Measurements from ENCODE around the gene SPRYD4. TPM values are rescaled to one million over a fixed set of nuclear protein-coding genes. Genes with fewer than 3 reads are reported as not detected.

Gene SPRYD4
- total and polyA plus RNA-seq, 5 donors from 2014 or later = 0.64 to 5.3 (median 1.5) TPM

- ATAC-seq (ENCODE audit: low read depth in 2 of 2) (no peak), DNase-seq (no peak)
- no peaks in the 10 kb centered on the region for H3K9me3 ChIP-seq (ENCODE audit: control insufficient read depth in 2 of 2, low read length in 2 of 2)
- no peaks in the 10 kb centered on the region for H3K27me3 ChIP-seq (ENCODE audit: control insufficient read depth, insufficient read depth, low read length)
- Mint-ChIP-seq H3K27ac (no peak overlapping the region), H3K4me3 (no peak overlapping the region), H3K36me3 (no peaks in the 10 kb centered on the region), H3K27me3 (peaks cover 14% of the 10 kb centered on the region), H3K4me1 (peaks cover 0 to 3% (median 0%) of the 10 kb centered on the region in 4 donors), H3K9me3 (no peaks in the 10 kb centered on the region)
- H3K27ac ChIP-seq (ENCODE audit: insufficient read depth, low read length, poor library complexity, severe bottlenecking) = no peak overlapping the region
- no peaks in the 10 kb centered on the region for H3K4me1 ChIP-seq (ENCODE audit: control insufficient read depth, insufficient read depth, low read length, poor library complexity, severe bottlenecking)
- H3K4me3 ChIP-seq (ENCODE audit: low read depth, low read length) = no peak overlapping the region
- no peaks in the 10 kb centered on the region for H3K36me3 ChIP-seq (ENCODE audit: control insufficient read depth, insufficient read depth, low read length)
Measured at GRCh38 chr12:56457817-56458216, 10.6 kb upstream of the SPRYD4 start.

GRCh38 chr12:56461235-56462159, 6.9 kb upstream of the SPRYD4 start:
- Mint-ChIP-seq H3K9me3 (no peaks in the 10 kb centered on the region), H3K36me3 (no peaks in the 10 kb centered on the region), H3K4me3 (no peak overlapping the region), H3K27me3 (peaks cover 10% of the 10 kb centered on the region), H3K27ac (no peak overlapping the region), H3K4me1 (peaks cover 0 to 9% (median 3%) of the 10 kb centered on the region in 4 donors)
- H3K36me3 ChIP-seq (ENCODE audit: control insufficient read depth, insufficient read depth, low read length) = no peaks in the 10 kb centered on the region
- no peak overlapping the region for H3K4me3 ChIP-seq (ENCODE audit: low read depth, low read length)
- no peak overlapping the region for H3K27ac ChIP-seq (ENCODE audit: insufficient read depth, low read length, poor library complexity, severe bottlenecking)
- no peaks in the 10 kb centered on the region for H3K27me3 ChIP-seq (ENCODE audit: control insufficient read depth, insufficient read depth, low read length)
- no peaks in the 10 kb centered on the region for H3K4me1 ChIP-seq (ENCODE audit: control insufficient read depth, insufficient read depth, low read length, poor library complexity, severe bottlenecking)
- DNase-seq (no peak), ATAC-seq (ENCODE audit: low read depth in 2 of 2) (no peak)
- H3K9me3 ChIP-seq (ENCODE audit: control insufficient read depth in 2 of 2, low read length in 2 of 2) = no peaks in the 10 kb centered on the region

- Mint-ChIP-seq H3K27ac (no peak overlapping the region), H3K4me1 (peaks cover 0 to 9% (median 4%) of the 10 kb centered on the region in 4 donors), H3K9me3 (no peaks in the 10 kb centered on the region), H3K27me3 (peaks cover 10% of the 10 kb centered on the region), H3K36me3 (no peaks in the 10 kb centered on the region), H3K4me3 (no peak overlapping the region)
- peaks cover under 1% of the 10 kb centered on the region for H3K4me1 ChIP-seq (ENCODE audit: control insufficient read depth, insufficient read depth, low read length, poor library complexity, severe bottlenecking)
- no peak overlapping the region for H3K27ac ChIP-seq (ENCODE audit: insufficient read depth, low read length, poor library complexity, severe bottlenecking)
- no peak for DNase-seq
- no peaks in the 10 kb centered on the region for H3K36me3 ChIP-seq (ENCODE audit: control insufficient read depth, insufficient read depth, low read length)
- no peaks in the 10 kb centered on the region for H3K27me3 ChIP-seq (ENCODE audit: control insufficient read depth, insufficient read depth, low read length)
- no peaks in the 10 kb centered on the region for H3K9me3 ChIP-seq (ENCODE audit: control insufficient read depth in 2 of 2, low read length in 2 of 2)
- no peak overlapping the region for H3K4me3 ChIP-seq (ENCODE audit: low read depth, low read length)
- no peak for ATAC-seq (ENCODE audit: low read depth in 2 of 2)
Measured at GRCh38 chr12:56462565-56462964, 5.8 kb upstream of the SPRYD4 start.

GRCh38 chr12:56469007-56469930, 891 bp downstream of the SPRYD4 start:
- peaks cover 11 to 43% (median 25%) of the 10 kb centered on the region in 4 donors for H3K4me1 Mint-ChIP-seq
- Histone ChIP-seq H3K4me3 (ENCODE audit: low read depth, low read length) (peak overlapping the region; percentile 100), H3K4me1 (ENCODE audit: control insufficient read depth, insufficient read depth, low read length, poor library complexity, severe bottlenecking) (peaks cover 28% of the 10 kb centered on the region), H3K27ac (ENCODE audit: insufficient read depth, low read length, poor library complexity, severe bottlenecking) (peak overlapping the region; percentile 95), H3K9me3 (ENCODE audit: control insufficient read depth in 2 of 2, low read length in 2 of 2) (no peaks in the 10 kb centered on the region), H3K27me3 (ENCODE audit: control insufficient read depth, insufficient read depth, low read length) (no peaks in the 10 kb centered on the region), H3K36me3 (ENCODE audit: control insufficient read depth, insufficient read depth, low read length) (peaks cover 4% of the 10 kb centered on the region)
- DNase-seq (no peak), ATAC-seq (ENCODE audit: low read depth in 2 of 2) (no peak)
- peak overlapping the region; percentile 95 to 99 (median 97) for H3K4me3 Mint-ChIP-seq
- peak overlapping the region; percentile 98 to 99 (median 99) for H3K27ac Mint-ChIP-seq
- H3K36me3 Mint-ChIP-seq = peaks cover 8% of the 10 kb centered on the region
- H3K9me3 Mint-ChIP-seq = no peaks in the 10 kb centered on the region
- H3K27me3 Mint-ChIP-seq = no peaks in the 10 kb centered on the region

- Histone ChIP-seq H3K9me3 (ENCODE audit: control insufficient read depth in 2 of 2, low read length in 2 of 2) (no peaks in the 10 kb centered on the region), H3K27ac (ENCODE audit: insufficient read depth, low read length, poor library complexity, severe bottlenecking) (no peak overlapping the region), H3K4me1 (ENCODE audit: control insufficient read depth, insufficient read depth, low read length, poor library complexity, severe bottlenecking) (peaks cover 11% of the 10 kb centered on the region), H3K36me3 (ENCODE audit: control insufficient read depth, insufficient read depth, low read length) (peaks cover 4% of the 10 kb centered on the region), H3K27me3 (ENCODE audit: control insufficient read depth, insufficient read depth, low read length) (no peaks in the 10 kb centered on the region), H3K4me3 (ENCODE audit: low read depth, low read length) (no peak overlapping the region)
- Mint-ChIP-seq H3K27ac (peak overlapping the region in 1 of 3 donors; percentile 38), H3K36me3 (peaks cover 11% of the 10 kb centered on the region), H3K4me1 (peaks cover 9 to 25% (median 17%) of the 10 kb centered on the region in 4 donors), H3K9me3 (no peaks in the 10 kb centered on the region), H3K4me3 (no peak overlapping the region), H3K27me3 (no peaks in the 10 kb centered on the region)
- no peak for DNase-seq
- no peak for ATAC-seq (ENCODE audit: low read depth in 2 of 2)
Measured at GRCh38 chr12:56474389-56474788, 6.0 kb downstream of the SPRYD4 start.

- Histone ChIP-seq H3K27ac (ENCODE audit: insufficient read depth, low read length, poor library complexity, severe bottlenecking) (no peak overlapping the region), H3K36me3 (ENCODE audit: control insufficient read depth, insufficient read depth, low read length) (peaks cover 4% of the 10 kb centered on the region), H3K9me3 (ENCODE audit: control insufficient read depth in 2 of 2, low read length in 2 of 2) (no peaks in the 10 kb centered on the region), H3K4me1 (ENCODE audit: control insufficient read depth, insufficient read depth, low read length, poor library complexity, severe bottlenecking) (no peaks in the 10 kb centered on the region), H3K27me3 (ENCODE audit: control insufficient read depth, insufficient read depth, low read length) (no peaks in the 10 kb centered on the region), H3K4me3 (ENCODE audit: low read depth, low read length) (no peak overlapping the region)
- Mint-ChIP-seq H3K36me3 (peaks cover 15% of the 10 kb centered on the region), H3K27ac (peak overlapping the region in 1 of 3 donors; percentile 92), H3K4me1 (peaks cover 11 to 12% (median 12%) of the 10 kb centered on the region in 4 donors), H3K4me3 (no peak overlapping the region), H3K27me3 (no peaks in the 10 kb centered on the region), H3K9me3 (no peaks in the 10 kb centered on the region)
- DNase-seq (no peak), ATAC-seq (ENCODE audit: low read depth in 2 of 2) (no peak)
Measured at GRCh38 chr12:56476143-56476542, 7.8 kb downstream of the SPRYD4 start.

GRCh38 chr12:56476972-56477432, 8.6 kb downstream of the SPRYD4 start:
- Histone ChIP-seq H3K4me3 (ENCODE audit: low read depth, low read length) (no peak overlapping the region), H3K27me3 (ENCODE audit: control insufficient read depth, insufficient read depth, low read length) (no peaks in the 10 kb centered on the region), H3K36me3 (ENCODE audit: control insufficient read depth, insufficient read depth, low read length) (no peaks in the 10 kb centered on the region), H3K4me1 (ENCODE audit: control insufficient read depth, insufficient read depth, low read length, poor library complexity, severe bottlenecking) (no peaks in the 10 kb centered on the region), H3K27ac (ENCODE audit: insufficient read depth, low read length, poor library complexity, severe bottlenecking) (no peak overlapping the region), H3K9me3 (ENCODE audit: control insufficient read depth in 2 of 2, low read length in 2 of 2) (no peaks in the 10 kb centered on the region)
- H3K36me3 Mint-ChIP-seq = peaks cover 15% of the 10 kb centered on the region
- H3K27ac Mint-ChIP-seq = peak overlapping the region in 1 of 3 donors; percentile 38
- no peaks in the 10 kb centered on the region for H3K27me3 Mint-ChIP-seq
- no peak overlapping the region for H3K4me3 Mint-ChIP-seq
- DNase-seq (no peak), ATAC-seq (ENCODE audit: low read depth in 2 of 2) (no peak)
- peaks cover 3 to 12% (median 9%) of the 10 kb centered on the region in 4 donors for H3K4me1 Mint-ChIP-seq
- no peaks in the 10 kb centered on the region for H3K9me3 Mint-ChIP-seq

Data from CD4-positive, CD25-positive, alpha-beta regulatory T cell (primary cell).